MM.1S (cell line): ENCODE measurements around the gene SPATA6L.

ENCODE experiments used
- DNase-seq: peaks from one replicate; pipeline ENCODE4 v3.0.0-alpha.2; 2015
- H2AFZ ChIP-seq: fragments of 300-600 bp; sonication (generic); 2 replicates; pipeline ENCODE4 v1.6.0; 2016; ENCODE audit warnings: antibody characterized with exemption, low read length
- H3F3A ChIP-seq: fragments of 300-600 bp; sonication (generic); 2 replicates; pipeline ENCODE4 v1.6.1; 2016; ENCODE audit warnings: mild to moderate bottlenecking, antibody characterized with exemption, low read length, moderate library complexity, mixed read lengths; ENCODE audit not compliant: insufficient read depth
- H3K27ac ChIP-seq: fragments of 300-600 bp; sonication (generic); 2 replicates; pipeline ENCODE4 v1.5.1; 2016; ENCODE audit warnings: mild to moderate bottlenecking, low read length
- H3K27me3 ChIP-seq: fragments of 300-600 bp; sonication (generic); replicated peaks from 2 replicates; pipeline ENCODE4 v1.6.0; 2016; ENCODE audit warnings: low read length; ENCODE audit not compliant: insufficient read depth
- H3K36me3 ChIP-seq: fragments of 300-600 bp; sonication (generic); replicated peaks from 2 replicates; pipeline ENCODE4 v1.6.1; 2016; ENCODE audit warnings: mild to moderate bottlenecking, low read length, mixed read lengths; ENCODE audit not compliant: insufficient read depth
- H3K4me1 ChIP-seq: fragments of 300-600 bp; sonication (generic); 2 replicates; pipeline ENCODE4 v1.6.1; 2016; ENCODE audit warnings: low read length, mixed read lengths
- H3K4me2 ChIP-seq: fragments of 300-600 bp; sonication (generic); 2 replicates; pipeline ENCODE4 v1.6.0; 2016; ENCODE audit warnings: low read depth, low read length
- H3K4me3 ChIP-seq: fragments of 300-600 bp; sonication (generic); 2 replicates; pipeline ENCODE4 v1.5.1; 2016; ENCODE audit warnings: low read length, mixed read lengths
- H3K79me2 ChIP-seq: fragments of 300-600 bp; sonication (generic); 2 replicates; pipeline ENCODE4 v1.6.1; 2016; ENCODE audit warnings: mixed run types, low read length, mixed read lengths
- H3K9ac ChIP-seq: fragments of 300-600 bp; sonication (generic); 2 replicates; pipeline ENCODE4 v1.6.1; 2016; ENCODE audit warnings: low read length, mixed read lengths
- H3K9me2 ChIP-seq: fragments of 300-600 bp; sonication (generic); replicated peaks from 2 replicates; pipeline ENCODE4 v1.6.1; 2016; ENCODE audit warnings: mild to moderate bottlenecking, low read length, mixed read lengths; ENCODE audit not compliant: insufficient read depth
- H3K9me3 ChIP-seq: fragments of 300-600 bp; sonication (generic); replicated peaks from 2 replicates; pipeline ENCODE4 v1.6.1; 2016; ENCODE audit warnings: mild to moderate bottlenecking, low read length, mixed read lengths; ENCODE audit not compliant: insufficient read depth
- H4K20me1 ChIP-seq: fragments of 300-600 bp; sonication (generic); 2 replicates; pipeline ENCODE4 v1.6.1; 2016; ENCODE audit warnings: mild to moderate bottlenecking, low read length, moderate library complexity, mixed read lengths; ENCODE audit not compliant: insufficient read depth
- CTCF ChIP-seq: fragments of 300-600 bp; sonication (generic); IDR thresholded peaks from 2 replicates; pipeline ENCODE4 v1.5.1; 2016; ENCODE audit warnings: antibody characterized with exemption, low read length, mixed read lengths
- EZH2 ChIP-seq: fragments of 300-600 bp; sonication (generic); optimal IDR thresholded peaks from 2 replicates; pipeline ENCODE3; 2017; ENCODE audit warnings: low read depth, mild to moderate bottlenecking, antibody characterized with exemption, low read length, mixed read lengths
- EZH2phosphoT487 ChIP-seq: fragments of 300-600 bp; sonication (generic); IDR thresholded peaks from 2 replicates; pipeline ENCODE4 v1.6.1; 2018; ENCODE audit warnings: antibody characterized with exemption, low read length

Gene SPATA6L

DNA sequence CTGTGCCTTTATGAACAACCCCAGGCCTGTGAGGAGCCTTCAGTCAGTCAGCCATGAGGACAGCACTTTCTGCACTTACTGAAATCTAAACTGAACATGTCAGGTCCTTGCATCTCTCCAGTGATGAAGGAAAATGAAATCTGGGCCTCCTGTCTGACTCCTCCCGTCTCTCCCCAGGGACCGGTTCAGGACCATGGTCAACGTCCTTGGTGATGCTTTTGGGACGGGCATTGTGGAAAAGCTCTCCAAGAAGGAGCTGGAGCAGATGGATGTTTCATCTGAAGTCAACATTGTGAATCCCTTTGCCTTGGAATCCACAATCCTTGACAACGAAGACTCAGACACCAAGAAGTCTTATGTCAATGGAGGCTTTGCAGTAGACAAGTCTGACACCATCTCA lies 81.1 kb downstream of the SPATA6L start:
- H2AFZ ChIP-seq = no peak overlapping the region
- H3K4me3 ChIP-seq = no peak overlapping the region
- TF ChIP-seq EZH2 (no peak), EZH2phosphoT487 (no peak), CTCF (no peak)
- H3K79me2 ChIP-seq = no peaks in the 10 kb centered on the region
- H3K27ac ChIP-seq = no peak overlapping the region
- no peaks in the 10 kb centered on the region for H4K20me1 ChIP-seq
- H3K9ac ChIP-seq = no peak overlapping the region
- H3K27me3 ChIP-seq = no peaks in the 10 kb centered on the region
- H3K4me1 ChIP-seq = no peaks in the 10 kb centered on the region
- H3K9me2 ChIP-seq = no peaks in the 10 kb centered on the region
- no peaks in the 10 kb centered on the region for H3K36me3 ChIP-seq
- no peaks in the 10 kb centered on the region for H3K9me3 ChIP-seq
- no peaks in the 10 kb centered on the region for H3F3A ChIP-seq
- no peak for DNase-seq
- no peak overlapping the region for H3K4me2 ChIP-seq

GRCh38 chr9:4584636-4585035 lies 81.6 kb downstream of the SPATA6L start:
- no peaks in the 10 kb centered on the region for H3F3A ChIP-seq
- H3K9me3 ChIP-seq = no peaks in the 10 kb centered on the region
- H3K9ac ChIP-seq = no peak overlapping the region
- no peaks in the 10 kb centered on the region for H3K36me3 ChIP-seq
- H3K4me2 ChIP-seq = no peak overlapping the region
- no peaks in the 10 kb centered on the region for H3K27me3 ChIP-seq
- no peak for TF ChIP-seq EZH2
- TF ChIP-seq EZH2phosphoT487 = no peak
- TF ChIP-seq CTCF = no peak
- H3K4me1 ChIP-seq = no peaks in the 10 kb centered on the region
- no peak for DNase-seq
- no peak overlapping the region for H3K27ac ChIP-seq
- H4K20me1 ChIP-seq = no peaks in the 10 kb centered on the region
- no peak overlapping the region for H3K4me3 ChIP-seq
- no peak overlapping the region for H2AFZ ChIP-seq
- no peaks in the 10 kb centered on the region for H3K9me2 ChIP-seq
- H3K79me2 ChIP-seq = no peaks in the 10 kb centered on the region

DNA sequence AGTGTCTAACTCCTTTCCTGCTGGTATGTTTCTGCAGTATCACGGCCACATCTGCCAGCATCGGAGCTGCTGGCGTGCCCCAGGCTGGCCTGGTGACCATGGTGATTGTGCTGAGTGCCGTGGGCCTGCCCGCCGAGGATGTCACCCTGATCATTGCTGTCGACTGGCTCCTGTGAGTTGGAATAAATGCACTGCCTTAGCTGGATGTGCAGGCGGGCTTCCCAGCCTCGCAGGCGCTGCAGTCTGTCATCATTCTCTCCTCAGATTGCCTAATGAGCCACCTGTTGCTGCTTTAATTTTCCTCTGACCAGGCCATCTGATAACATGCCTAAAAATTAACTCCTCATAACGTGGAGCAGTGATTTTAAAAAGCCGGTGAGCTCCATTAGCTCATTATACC lies 83.3 kb downstream of the SPATA6L start:
- no peak overlapping the region for H3K27ac ChIP-seq
- DNase-seq = no peak
- no peaks in the 10 kb centered on the region for H3K36me3 ChIP-seq
- no peak overlapping the region for H3K9ac ChIP-seq
- no peaks in the 10 kb centered on the region for H3K4me1 ChIP-seq
- no peaks in the 10 kb centered on the region for H3K9me2 ChIP-seq
- H3K79me2 ChIP-seq = no peaks in the 10 kb centered on the region
- H4K20me1 ChIP-seq = no peaks in the 10 kb centered on the region
- TF ChIP-seq CTCF = no peak
- no peak for TF ChIP-seq EZH2phosphoT487
- TF ChIP-seq EZH2 = no peak
- H3K4me2 ChIP-seq = no peak overlapping the region
- H3F3A ChIP-seq = no peaks in the 10 kb centered on the region
- H3K27me3 ChIP-seq = no peaks in the 10 kb centered on the region
- no peaks in the 10 kb centered on the region for H3K9me3 ChIP-seq
- no peak overlapping the region for H2AFZ ChIP-seq
- H3K4me3 ChIP-seq = no peak overlapping the region
